Measurements from ENCODE around the gene RAET1G.
"Not testable (repeated sequence)": the region's sequence is repeated elsewhere in the genome, so short reads cannot be mapped to it uniquely, and the experiment has no call there.

RAET1G gene

GRCh38 chr6:149915970-149916865 lies 6.7 kb downstream of the RAET1G start:
- in situ Hi-C loops (cut with MboI; ENCODE audit: low sequenced_read_pairs): no loop called here

GRCh38 chr6:149913540-149914240 lies 9.2 kb downstream of the RAET1G start:
- in situ Hi-C loops (cut with MboI; ENCODE audit: low sequenced_read_pairs): no loop called here

- in situ Hi-C loops (cut with MboI; ENCODE audit: low sequenced_read_pairs): no loop called here
Measured at GRCh38 chr6:149913085-149913484, 9.8 kb downstream of the RAET1G start.

- in situ Hi-C loops (cut with MboI; ENCODE audit: low sequenced_read_pairs): not testable (repeated sequence)
Measured at GRCh38 chr6:149912680-149913079, 10.2 kb downstream of the RAET1G start.

- in situ Hi-C loops (cut with MboI; ENCODE audit: low sequenced_read_pairs): no loop called here
Measured at GRCh38 chr6:149910721-149911151, 12.2 kb downstream of the RAET1G start.

- in situ Hi-C loops (cut with MboI; ENCODE audit: low sequenced_read_pairs): no loop called here
Measured at GRCh38 chr6:149909701-149910470, 13.0 kb downstream of the RAET1G start.

- in situ Hi-C loops (cut with MboI; ENCODE audit: low sequenced_read_pairs): not testable (repeated sequence)
Measured at GRCh38 chr6:149908480-149908879, 14.4 kb downstream of the RAET1G start.

- in situ Hi-C loops (cut with MboI; ENCODE audit: low sequenced_read_pairs): no loop called here
Measured at GRCh38 chr6:149907317-149907716, 15.6 kb downstream of the RAET1G start.

- in situ Hi-C loops (cut with MboI; ENCODE audit: low sequenced_read_pairs): no loop called here
Measured at GRCh38 chr6:149906405-149906804, 16.5 kb downstream of the RAET1G start.

GRCh38 chr6:149905911-149906371 lies 17.0 kb downstream of the RAET1G start:
- in situ Hi-C loops (cut with MboI; ENCODE audit: low sequenced_read_pairs): no loop called here

GRCh38 chr6:149905371-149905910 lies 17.5 kb downstream of the RAET1G start:
- in situ Hi-C loops (cut with MboI; ENCODE audit: low sequenced_read_pairs): no loop called here

GRCh38 chr6:149904661-149905370 lies 18.1 kb downstream of the RAET1G start:
- in situ Hi-C loops (cut with MboI; ENCODE audit: low sequenced_read_pairs): no loop called here

GRCh38 chr6:149903938-149904611 lies 18.8 kb downstream of the RAET1G start:
- in situ Hi-C loops (cut with MboI; ENCODE audit: low sequenced_read_pairs): no loop called here

GRCh38 chr6:149901444-149902140 lies 21.3 kb downstream of the RAET1G start:
- in situ Hi-C loops (cut with MboI; ENCODE audit: low sequenced_read_pairs): no loop called here

GRCh38 chr6:149900620-149901443 lies 22.1 kb downstream of the RAET1G start:
- in situ Hi-C loops (cut with MboI; ENCODE audit: low sequenced_read_pairs): no loop called here

- in situ Hi-C loops (cut with MboI; ENCODE audit: low sequenced_read_pairs): no loop called here
Measured at GRCh38 chr6:149899926-149900619, 22.8 kb downstream of the RAET1G start.

- in situ Hi-C loops (cut with MboI; ENCODE audit: low sequenced_read_pairs): no loop called here
Measured at GRCh38 chr6:149899486-149899885, 23.4 kb downstream of the RAET1G start.

GRCh38 chr6:149898966-149899365 lies 24.0 kb downstream of the RAET1G start:
- in situ Hi-C loops (cut with MboI; ENCODE audit: low sequenced_read_pairs): no loop called here
